Measurements from ENCODE around the gene NEK4.

DNA sequence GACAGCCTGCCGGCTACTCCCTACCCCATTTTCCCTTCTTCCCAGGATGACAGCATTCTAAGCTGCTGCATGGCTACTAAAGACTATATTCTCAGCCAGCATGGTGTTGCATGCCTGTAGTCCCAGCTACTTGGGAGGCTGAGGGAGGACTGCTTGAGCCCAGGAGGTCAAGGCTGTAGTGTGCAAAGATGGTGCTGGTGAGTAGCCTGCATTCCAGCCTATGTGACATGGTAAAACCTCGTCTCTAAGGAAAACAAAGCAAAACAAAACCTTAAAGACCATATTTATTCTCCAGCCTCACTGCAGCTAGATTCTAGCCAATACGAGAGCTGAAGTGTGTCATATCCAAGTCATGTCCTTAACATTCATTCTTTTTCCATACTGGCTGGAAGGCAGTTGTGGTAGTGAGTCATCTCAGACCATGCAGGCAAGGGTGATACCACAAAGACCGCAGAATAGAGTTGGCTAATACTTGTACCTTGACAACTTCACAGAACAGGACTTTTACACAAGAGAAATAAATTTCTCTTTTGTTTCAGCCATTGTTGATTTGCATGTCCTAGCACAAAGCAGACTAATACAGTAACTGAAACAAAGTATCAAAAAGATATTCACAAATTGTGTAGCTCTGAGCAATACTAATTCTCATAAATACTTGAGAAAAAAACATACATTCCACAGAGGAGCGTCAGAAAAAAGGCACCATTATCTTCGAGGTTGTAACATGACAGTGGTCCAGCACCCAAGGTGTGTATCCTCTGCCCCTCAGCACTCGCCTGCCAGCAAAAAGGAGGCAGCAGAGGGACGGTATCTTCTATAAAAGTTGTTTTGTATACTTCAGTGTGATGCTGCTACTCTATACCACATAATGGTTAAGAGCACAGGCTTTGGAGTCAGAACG lies 99.9 kb downstream of the NEK4 start:
- TF ChIP-seq POLR2AphosphoS5 (IDR thresholded peaks at IDR 0.05; ENCODE audit: low read depth, low read length) = no peak
- TF ChIP-seq SIN3A (IDR thresholded peaks at IDR 0.05; ENCODE audit: borderline replicate concordance, insufficient read depth, low read length) = no peak

Measured in PFSK-1 (cell line).